ENCODE data around the gene VGLL4.

The VGLL4 gene

DNA sequence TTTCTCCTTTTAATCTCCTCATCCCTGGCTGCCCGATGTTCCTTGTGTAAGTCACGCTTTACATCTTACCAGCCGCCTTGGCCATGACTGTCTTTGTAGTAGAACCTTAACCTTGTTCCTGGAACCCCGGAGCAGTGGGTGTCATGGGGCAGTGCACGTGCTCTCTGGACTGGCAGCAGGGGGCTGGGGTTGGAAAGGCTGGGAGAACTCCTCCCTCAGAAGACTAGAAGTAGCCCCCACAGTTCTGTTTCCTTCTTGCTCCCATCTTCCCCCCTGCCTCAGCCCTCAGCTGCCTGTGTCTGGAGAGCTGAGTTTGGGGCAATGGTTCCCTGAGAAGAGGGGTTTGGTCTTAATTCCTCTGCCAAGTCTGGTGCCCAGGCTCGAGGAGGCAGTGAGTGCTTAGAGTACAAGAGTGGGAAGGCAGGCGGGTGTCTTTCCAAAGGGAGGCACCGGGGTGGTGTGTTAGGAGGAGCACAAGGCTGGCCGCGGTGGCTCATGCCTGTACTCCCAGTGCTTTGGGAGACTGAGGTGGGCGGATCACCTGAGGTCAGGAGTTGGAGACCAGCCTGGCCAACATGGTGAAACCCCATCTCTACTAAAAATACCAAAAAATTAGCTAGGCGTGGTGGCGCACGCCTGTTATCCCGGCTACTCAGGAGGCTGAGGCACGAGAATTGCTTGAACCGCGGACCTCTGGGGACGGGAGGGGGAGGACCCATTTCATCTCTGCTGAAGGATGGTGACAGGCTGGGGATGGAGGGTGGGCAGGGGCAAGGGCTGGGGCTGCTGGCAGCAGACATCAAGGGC, 100.4 kb downstream of the VGLL4 start:
- TF ChIP-seq, protein P1, sequence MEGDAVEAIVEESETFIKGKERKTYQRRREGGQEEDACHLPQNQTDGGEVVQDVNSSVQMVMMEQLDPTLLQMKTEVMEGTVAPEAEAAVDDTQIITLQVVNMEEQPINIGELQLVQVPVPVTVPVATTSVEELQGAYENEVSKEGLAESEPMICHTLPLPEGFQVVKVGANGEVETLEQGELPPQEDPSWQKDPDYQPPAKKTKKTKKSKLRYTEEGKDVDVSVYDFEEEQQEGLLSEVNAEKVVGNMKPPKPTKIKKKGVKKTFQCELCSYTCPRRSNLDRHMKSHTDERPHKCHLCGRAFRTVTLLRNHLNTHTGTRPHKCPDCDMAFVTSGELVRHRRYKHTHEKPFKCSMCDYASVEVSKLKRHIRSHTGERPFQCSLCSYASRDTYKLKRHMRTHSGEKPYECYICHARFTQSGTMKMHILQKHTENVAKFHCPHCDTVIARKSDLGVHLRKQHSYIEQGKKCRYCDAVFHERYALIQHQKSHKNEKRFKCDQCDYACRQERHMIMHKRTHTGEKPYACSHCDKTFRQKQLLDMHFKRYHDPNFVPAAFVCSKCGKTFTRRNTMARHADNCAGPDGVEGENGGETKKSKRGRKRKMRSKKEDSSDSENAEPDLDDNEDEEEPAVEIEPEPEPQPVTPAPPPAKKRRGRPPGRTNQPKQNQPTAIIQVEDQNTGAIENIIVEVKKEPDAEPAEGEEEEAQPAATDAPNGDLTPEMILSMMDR (IDR thresholded peaks at IDR 0.05; ENCODE audit: low read depth, low read length, missing control alignments), result no peak
- H3K4me3 ChIP-seq (replicated peaks; ENCODE audit: low read depth, low read length), result no peak overlapping the region
- no peak for DNase-seq (ENCODE audit: extremely low read depth, low read depth)

DNA sequence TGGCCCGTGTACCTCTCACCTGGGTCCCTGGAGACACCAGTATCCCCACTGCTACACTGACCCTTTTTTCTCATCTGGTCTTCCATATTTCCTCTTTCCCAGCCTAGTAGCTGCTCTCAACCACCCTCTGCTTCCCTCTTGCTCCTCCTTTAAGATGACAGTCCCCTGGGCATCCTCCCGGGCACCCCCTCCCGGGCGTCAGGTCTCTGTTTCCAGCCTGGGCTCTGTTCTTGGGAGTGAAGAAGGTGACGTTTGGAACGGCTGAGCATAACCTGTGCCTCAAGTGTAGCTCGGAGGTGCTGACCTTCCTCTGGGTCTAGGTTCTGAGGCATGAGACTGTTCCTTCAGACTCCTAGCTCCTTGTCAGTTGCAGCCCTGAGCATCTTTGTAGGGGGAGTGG, 101.2 kb downstream of the VGLL4 start:
- TF ChIP-seq, protein P1 (IDR thresholded peaks at IDR 0.05; ENCODE audit: low read depth, low read length, missing control alignments), result no peak

DNA sequence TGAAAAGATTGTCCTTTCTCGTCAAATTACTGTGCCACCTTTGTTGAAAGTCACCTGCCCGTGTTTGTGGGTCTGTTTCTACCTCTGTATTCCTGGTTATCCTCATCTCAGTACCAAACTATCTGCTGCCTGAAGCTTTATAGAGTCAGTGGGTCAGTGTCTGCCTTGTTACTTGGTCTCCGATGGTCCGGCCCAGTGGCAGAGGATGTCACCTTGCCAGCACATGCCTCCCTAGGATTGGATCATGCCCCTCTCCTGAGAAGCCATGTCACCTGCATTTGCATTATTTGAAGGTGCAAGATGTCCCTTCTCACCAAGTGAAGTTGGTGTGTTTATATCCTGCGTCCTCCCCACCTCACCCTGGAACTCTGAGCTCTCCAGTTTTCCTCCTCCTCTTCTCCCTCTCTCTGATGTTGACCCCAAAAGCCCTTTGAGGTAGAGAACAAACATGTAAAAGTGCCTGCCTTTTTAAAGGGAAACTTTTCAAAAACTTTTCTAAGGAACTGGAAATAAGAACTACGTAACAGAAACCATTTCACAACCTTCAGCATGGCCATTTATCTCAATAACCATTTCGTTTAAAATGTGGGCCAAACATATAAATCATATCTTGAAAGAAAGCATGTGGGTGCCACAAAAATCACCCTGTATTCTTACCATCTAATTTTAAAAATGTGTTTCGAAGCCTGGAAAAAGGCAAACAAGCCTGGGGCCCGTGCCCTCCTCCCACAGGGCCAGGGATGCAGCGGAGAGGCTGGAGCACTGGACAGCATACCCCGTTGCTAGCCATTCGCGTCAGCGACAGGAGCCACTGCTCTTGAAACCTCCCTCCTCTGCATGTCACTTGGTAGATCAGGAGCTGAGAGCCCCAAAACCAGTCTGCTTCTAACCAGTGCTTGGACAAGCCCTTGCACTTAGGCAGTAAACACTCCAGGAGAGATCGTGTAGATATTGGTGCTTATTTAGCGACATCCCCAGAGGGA, 102.1 kb downstream of the VGLL4 start:
- no peak for DNase-seq (ENCODE audit: extremely low read depth, low read depth)
- H3K4me3 ChIP-seq (replicated peaks; ENCODE audit: low read depth, low read length), result no peak overlapping the region
- TF ChIP-seq, protein P1 (IDR thresholded peaks at IDR 0.05; ENCODE audit: low read depth, low read length, missing control alignments), result no peak

More for the DNA sequence above, 101.2 kb downstream of the VGLL4 start:
- no peak overlapping the region for H3K4me3 ChIP-seq (replicated peaks; ENCODE audit: low read depth, low read length)
- DNase-seq (ENCODE audit: extremely low read depth, low read depth), result no peak

DNA sequence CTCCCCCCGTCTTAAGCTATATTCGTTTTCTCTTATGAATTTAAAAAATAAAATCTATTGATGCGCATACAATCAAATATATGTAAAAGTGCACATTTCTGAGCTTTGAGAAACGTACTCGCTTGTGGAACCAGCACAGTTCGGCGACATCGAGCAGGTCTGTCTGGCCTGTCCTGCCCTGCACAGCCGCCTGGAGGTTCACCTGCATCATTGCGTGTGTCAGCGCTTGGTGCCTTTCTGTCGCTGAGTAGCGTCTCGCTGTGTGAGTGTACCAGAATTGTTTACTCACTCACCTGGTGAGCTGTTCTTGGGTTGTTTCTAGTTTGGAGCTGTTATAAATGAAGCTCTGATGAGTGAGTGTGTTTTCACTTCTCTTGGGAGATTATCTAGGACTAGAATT, 104.0 kb downstream of the VGLL4 start:
- TF ChIP-seq, protein P1 (IDR thresholded peaks at IDR 0.05; ENCODE audit: low read depth, low read length, missing control alignments), result no peak
- no peak for DNase-seq (ENCODE audit: extremely low read depth, low read depth)
- no peak overlapping the region for H3K4me3 ChIP-seq (replicated peaks; ENCODE audit: low read depth, low read length)

DNA sequence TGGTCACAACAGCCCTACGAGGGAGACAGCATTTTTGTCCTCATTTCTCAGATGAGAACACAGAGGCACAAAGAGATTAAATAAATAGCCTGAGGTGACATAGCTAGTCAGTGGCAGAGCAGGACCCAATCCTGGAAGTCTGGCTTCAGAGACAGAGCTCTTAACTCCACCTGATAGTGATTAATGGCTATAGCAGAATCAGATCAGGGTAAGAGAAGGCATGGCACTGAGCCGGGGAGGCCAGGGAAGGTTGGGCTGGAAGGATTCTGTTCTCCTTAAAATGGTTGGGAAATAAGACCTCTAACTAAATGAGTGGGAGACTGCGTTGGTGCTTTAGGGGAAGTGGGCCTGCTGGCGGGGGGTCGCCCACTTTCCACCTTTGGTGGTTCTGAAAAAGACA, 104.5 kb downstream of the VGLL4 start:
- H3K4me3 ChIP-seq (replicated peaks; ENCODE audit: low read depth, low read length), result no peak overlapping the region
- TF ChIP-seq, protein P1 (IDR thresholded peaks at IDR 0.05; ENCODE audit: low read depth, low read length, missing control alignments), result no peak
- DNase-seq (ENCODE audit: extremely low read depth, low read depth), result no peak

DNA sequence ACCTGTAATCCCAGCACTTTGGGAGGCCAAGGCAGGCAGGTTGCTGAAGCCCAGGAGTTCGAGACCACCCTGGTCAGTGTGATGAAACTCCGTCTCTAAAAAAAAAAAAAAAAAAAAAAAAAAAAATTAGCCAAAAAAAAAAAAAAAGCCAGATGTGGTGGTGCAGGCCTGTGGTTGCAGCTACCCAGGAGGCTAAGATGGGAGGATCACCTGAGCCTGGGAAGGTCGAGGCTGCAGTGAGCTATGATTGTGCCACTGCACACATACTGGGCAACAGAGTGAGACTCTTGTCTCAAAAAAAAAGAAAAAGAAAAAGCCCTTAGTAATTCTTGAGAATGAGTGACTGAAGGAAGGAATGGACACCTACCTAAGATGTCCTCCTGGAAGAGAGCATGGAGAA, 105.1 kb downstream of the VGLL4 start:
- H3K4me3 ChIP-seq (replicated peaks; ENCODE audit: low read depth, low read length), result no peak overlapping the region
- TF ChIP-seq, protein P1 (IDR thresholded peaks at IDR 0.05; ENCODE audit: low read depth, low read length, missing control alignments), result no peak
- no peak for DNase-seq (ENCODE audit: extremely low read depth, low read depth)
